IPS-NIHi7 (cell line): Measurements from ENCODE around the gene TTC33.
"Not testable (repeated sequence)": the region's sequence is repeated elsewhere in the genome, so short reads cannot be mapped to it uniquely, and the experiment has no call there.

Experiments
- DNase-seq: peaks from one replicate; pipeline ENCODE4 v3.0.0; 2012; ENCODE audit warnings: mixed read lengths; ENCODE audit errors: extremely low spot score

TTC33 gene

GRCh38 chr5:40680741-40681362, 74.9 kb downstream of the TTC33 start:
- DNase-seq, result peak; percentile 18

- peak; percentile 22 for DNase-seq
Measured at GRCh38 chr5:40679913-40680681, 75.7 kb downstream of the TTC33 start, which contains the start of gene PTGER4. TSS of gene PTGER4 (plus strand) at chr5:40679915. CDS start at chr5:40680994, 1,079 bp downstream.

- DNase-seq, result peak; percentile 90
Measured at GRCh38 chr5:40679148-40679912, 76.4 kb downstream of the TTC33 start.

- no peak for DNase-seq
Measured at GRCh38 chr5:40678460-40679147, 77.2 kb downstream of the TTC33 start.

GRCh38 chr5:40678026-40678425, 77.7 kb downstream of the TTC33 start:
- DNase-seq, result no peak

GRCh38 chr5:40677456-40677855, 78.3 kb downstream of the TTC33 start:
- no peak for DNase-seq

GRCh38 chr5:40676613-40677343, 79.0 kb downstream of the TTC33 start:
- DNase-seq, result no peak

GRCh38 chr5:40675396-40676133, 80.2 kb downstream of the TTC33 start:
- DNase-seq, result no peak

- DNase-seq, result no peak
Measured at GRCh38 chr5:40674661-40675235, 81.0 kb downstream of the TTC33 start.

- no peak for DNase-seq
Measured at GRCh38 chr5:40672425-40672824, 83.3 kb downstream of the TTC33 start.

GRCh38 chr5:40669606-40670390, 86.0 kb downstream of the TTC33 start:
- no peak for DNase-seq

- no peak for DNase-seq
Measured at GRCh38 chr5:40667161-40667663, 88.5 kb downstream of the TTC33 start.

- DNase-seq, result no peak
Measured at GRCh38 chr5:40666657-40667056, 89.1 kb downstream of the TTC33 start.

GRCh38 chr5:40665635-40666298, 90.0 kb downstream of the TTC33 start:
- no peak for DNase-seq

- DNase-seq, result no peak
Measured at GRCh38 chr5:40660751-40661150, 95.0 kb downstream of the TTC33 start.

- DNase-seq, result no peak
Measured at GRCh38 chr5:40656766-40657165, 99.0 kb downstream of the TTC33 start.

GRCh38 chr5:40656091-40656490, 99.7 kb downstream of the TTC33 start:
- not testable (repeated sequence) for DNase-seq

- DNase-seq, result no peak
Measured at GRCh38 chr5:40655138-40655537, 100.6 kb downstream of the TTC33 start.
